Stimulated activated CD4-positive, alpha-beta T cell treated with anti-CD3 and anti-CD28 coated beads, TNF-alpha, amount 100 ng/mL, for 48 hours (primary cell): ENCODE data around the gene MAPT.
"Not testable (repeated sequence)": the region's sequence is repeated elsewhere in the genome, so short reads cannot be mapped to it uniquely, and the experiment has no call there.

ENCODE experiments used
- DNase-seq, 3 donors: peaks; one replicate each; pipeline ENCODE4 v3.0.0-alpha.2; 2020; ENCODE audit warnings: low read depth in 3 of 3

MAPT gene

DNA sequence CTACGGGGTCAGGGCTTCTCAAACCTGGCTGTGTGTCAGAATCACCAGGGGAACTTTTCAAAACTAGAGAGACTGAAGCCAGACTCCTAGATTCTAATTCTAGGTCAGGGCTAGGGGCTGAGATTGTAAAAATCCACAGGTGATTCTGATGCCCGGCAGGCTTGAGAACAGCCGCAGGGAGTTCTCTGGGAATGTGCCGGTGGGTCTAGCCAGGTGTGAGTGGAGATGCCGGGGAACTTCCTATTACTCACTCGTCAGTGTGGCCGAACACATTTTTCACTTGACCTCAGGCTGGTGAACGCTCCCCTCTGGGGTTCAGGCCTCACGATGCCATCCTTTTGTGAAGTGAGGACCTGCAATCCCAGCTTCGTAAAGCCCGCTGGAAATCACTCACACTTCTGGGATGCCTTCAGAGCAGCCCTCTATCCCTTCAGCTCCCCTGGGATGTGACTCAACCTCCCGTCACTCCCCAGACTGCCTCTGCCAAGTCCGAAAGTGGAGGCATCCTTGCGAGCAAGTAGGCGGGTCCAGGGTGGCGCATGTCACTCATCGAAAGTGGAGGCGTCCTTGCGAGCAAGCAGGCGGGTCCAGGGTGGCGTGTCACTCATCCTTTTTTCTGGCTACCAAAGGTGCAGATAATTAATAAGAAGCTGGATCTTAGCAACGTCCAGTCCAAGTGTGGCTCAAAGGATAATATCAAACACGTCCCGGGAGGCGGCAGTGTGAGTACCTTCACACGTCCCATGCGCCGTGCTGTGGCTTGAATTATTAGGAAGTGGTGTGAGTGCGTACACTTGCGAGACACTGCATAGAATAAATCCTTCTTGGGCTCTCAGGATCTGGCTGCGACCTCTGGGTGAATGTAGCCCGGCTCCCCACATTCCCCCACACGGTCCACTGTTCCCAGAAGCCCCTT is 115.6 kb downstream of the MAPT start:
- DNase-seq = no peak

DNA sequence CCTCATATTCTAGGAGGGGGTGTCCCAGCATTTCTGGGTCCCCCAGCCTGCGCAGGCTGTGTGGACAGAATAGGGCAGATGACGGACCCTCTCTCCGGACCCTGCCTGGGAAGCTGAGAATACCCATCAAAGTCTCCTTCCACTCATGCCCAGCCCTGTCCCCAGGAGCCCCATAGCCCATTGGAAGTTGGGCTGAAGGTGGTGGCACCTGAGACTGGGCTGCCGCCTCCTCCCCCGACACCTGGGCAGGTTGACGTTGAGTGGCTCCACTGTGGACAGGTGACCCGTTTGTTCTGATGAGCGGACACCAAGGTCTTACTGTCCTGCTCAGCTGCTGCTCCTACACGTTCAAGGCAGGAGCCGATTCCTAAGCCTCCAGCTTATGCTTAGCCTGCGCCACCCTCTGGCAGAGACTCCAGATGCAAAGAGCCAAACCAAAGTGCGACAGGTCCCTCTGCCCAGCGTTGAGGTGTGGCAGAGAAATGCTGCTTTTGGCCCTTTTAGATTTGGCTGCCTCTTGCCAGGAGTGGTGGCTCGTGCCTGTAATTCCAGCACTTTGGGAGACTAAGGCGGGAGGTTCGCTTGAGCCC is 116.3 kb downstream of the MAPT start:
- no peak for DNase-seq

DNA sequence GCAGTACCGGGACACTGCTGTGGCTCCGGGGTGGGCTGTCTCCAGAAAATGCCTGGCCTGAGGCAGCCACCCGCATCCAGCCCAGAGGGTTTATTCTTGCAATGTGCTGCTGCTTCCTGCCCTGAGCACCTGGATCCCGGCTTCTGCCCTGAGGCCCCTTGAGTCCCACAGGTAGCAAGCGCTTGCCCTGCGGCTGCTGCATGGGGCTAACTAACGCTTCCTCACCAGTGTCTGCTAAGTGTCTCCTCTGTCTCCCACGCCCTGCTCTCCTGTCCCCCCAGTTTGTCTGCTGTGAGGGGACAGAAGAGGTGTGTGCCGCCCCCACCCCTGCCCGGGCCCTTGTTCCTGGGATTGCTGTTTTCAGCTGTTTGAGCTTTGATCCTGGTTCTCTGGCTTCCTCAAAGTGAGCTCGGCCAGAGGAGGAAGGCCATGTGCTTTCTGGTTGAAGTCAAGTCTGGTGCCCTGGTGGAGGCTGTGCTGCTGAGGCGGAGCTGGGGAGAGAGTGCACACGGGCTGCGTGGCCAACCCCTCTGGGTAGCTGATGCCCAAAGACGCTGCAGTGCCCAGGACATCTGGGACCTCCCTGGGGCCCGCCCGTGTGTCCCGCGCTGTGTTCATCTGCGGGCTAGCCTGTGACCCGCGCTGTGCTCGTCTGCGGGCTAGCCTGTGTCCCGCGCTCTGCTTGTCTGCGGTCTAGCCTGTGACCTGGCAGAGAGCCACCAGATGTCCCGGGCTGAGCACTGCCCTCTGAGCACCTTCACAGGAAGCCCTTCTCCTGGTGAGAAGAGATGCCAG is 117.6 kb downstream of the MAPT start:
- no peak for DNase-seq

DNA sequence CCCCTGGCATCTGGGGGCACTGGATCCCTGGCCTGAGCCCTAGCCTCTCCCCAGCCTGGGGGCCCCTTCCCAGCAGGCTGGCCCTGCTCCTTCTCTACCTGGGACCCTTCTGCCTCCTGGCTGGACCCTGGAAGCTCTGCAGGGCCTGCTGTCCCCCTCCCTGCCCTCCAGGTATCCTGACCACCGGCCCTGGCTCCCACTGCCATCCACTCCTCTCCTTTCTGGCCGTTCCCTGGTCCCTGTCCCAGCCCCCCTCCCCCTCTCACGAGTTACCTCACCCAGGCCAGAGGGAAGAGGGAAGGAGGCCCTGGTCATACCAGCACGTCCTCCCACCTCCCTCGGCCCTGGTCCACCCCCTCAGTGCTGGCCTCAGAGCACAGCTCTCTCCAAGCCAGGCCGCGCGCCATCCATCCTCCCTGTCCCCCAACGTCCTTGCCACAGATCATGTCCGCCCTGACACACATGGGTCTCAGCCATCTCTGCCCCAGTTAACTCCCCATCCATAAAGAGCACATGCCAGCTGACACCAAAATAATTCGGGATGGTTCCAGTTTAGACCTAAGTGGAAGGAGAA is 118.2 kb downstream of the MAPT start:
- no peak for DNase-seq

DNA sequence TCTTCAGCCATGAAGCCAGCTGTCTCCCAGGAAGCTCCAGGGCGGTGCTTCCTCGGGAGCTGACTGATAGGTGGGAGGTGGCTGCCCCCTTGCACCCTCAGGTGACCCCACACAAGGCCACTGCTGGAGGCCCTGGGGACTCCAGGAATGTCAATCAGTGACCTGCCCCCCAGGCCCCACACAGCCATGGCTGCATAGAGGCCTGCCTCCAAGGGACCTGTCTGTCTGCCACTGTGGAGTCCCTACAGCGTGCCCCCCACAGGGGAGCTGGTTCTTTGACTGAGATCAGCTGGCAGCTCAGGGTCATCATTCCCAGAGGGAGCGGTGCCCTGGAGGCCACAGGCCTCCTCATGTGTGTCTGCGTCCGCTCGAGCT is 118.8 kb downstream of the MAPT start:
- DNase-seq = no peak

DNA sequence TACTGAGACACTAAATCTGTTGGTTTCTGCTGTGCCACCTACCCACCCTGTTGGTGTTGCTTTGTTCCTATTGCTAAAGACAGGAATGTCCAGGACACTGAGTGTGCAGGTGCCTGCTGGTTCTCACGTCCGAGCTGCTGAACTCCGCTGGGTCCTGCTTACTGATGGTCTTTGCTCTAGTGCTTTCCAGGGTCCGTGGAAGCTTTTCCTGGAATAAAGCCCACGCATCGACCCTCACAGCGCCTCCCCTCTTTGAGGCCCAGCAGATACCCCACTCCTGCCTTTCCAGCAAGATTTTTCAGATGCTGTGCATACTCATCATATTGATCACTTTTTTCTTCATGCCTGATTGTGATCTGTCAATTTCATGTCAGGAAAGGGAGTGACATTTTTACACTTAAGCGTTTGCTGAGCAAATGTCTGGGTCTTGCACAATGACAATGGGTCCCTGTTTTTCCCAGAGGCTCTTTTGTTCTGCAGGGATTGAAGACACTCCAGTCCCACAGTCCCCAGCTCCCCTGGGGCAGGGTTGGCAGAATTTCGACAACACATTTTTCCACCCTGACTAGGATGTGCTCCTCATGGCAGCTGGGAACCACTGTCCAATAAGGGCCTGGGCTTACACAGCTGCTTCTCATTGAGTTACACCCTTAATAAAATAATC is 119.3 kb downstream of the MAPT start:
- no peak for DNase-seq

DNA sequence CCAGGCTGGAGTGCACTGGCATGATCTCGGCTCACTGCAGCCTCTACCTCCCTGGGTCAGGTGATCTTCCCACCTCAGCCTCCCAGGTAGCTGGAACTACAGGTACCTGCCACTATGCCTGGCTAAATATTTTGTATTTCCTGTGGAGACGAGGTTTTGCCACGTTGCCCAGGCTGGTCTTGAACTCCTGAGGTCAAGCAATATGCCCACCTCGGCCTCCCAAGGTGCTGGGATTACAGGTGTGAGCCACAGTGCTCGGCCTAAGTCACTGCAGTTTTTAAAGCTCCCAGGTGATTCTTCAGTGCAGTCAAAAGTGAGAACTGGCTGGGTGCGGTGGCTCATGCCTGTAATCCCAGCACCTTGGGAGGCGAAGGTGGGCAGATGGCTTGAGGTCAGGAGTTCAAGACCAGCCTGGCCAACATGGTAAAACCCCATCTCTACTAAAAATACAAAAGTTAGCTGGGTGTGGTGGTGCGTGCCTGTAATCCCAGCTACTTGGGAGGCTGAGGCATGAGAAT is 125.1 kb downstream of the MAPT start:
- not testable (repeated sequence) for DNase-seq

DNA sequence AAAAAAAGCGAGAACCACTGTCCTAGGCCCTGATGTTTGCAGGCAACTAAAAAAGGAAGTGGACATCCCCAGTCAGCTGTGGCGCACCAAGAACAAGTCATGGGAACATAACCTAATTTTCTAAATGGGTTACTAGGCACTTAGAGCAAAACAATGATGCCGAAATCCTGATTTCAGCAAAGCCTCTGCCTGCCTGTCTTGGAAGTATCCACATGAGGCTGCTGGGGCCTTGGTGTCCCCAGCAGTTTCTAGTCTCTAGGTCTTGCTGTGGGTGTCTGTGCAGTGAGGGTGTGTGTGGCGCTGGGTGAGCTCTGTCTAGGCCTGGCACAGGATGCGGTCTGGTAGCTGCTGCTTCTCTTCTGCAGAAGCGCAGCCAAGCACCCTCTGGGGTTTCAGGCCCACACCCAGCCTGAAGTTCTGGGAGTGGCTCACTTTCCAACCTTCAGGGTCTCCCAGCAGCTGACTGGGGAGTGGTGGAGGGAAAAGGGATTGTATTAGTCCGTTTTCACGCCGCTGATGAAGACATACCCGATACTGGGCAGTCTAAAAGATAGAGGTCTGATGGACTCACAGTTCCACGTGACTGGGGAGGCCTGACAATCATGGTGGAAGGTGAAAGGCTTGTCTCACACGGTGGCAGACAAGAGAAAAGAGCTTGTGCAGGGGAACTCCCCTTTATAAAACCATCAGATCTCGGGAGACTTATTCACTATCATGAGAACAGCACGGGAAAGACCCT is 125.8 kb downstream of the MAPT start:
- peak in 1 of 3 donors; percentile 11 for DNase-seq

DNA sequence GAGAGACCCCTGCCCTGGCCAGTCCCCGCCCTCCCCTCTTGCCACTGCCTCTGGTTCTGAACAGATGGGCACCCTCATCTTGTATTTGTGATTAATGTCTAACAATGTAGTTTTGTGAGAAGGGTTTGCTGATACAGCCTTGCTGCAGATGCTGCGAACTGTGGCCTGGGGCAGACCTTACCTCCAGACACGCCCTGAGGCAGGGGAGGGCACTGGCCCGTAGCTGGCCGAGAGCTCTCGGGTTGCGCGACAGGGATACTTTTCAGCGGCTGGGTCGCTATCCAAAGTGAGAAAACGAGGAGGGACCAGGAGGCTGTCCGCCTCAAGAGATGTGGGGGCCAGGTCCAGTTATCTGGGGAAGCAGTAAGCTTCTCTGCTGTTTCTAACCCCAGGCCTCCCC is 126.6 kb downstream of the MAPT start:
- DNase-seq = no peak

DNA sequence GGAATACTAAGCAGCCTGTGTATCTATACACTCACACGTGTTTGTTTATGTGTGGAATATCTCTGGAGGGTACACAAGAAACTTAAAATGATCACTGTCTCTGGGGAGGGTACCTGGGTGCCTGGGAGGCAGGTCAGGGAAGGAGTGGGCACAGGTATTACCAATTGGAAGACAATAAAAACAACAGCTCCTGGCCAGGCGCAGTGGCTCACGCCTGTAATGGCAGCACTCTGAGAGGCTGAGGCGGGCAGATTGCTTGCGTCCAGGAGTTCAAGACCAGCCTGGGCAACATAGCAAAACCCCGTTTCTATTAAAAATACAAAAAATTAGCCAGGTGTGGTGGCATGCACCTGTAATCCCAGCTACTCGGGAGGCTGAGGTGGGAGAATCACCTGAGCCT is 129.0 kb downstream of the MAPT start:
- DNase-seq = not testable (repeated sequence)

DNA sequence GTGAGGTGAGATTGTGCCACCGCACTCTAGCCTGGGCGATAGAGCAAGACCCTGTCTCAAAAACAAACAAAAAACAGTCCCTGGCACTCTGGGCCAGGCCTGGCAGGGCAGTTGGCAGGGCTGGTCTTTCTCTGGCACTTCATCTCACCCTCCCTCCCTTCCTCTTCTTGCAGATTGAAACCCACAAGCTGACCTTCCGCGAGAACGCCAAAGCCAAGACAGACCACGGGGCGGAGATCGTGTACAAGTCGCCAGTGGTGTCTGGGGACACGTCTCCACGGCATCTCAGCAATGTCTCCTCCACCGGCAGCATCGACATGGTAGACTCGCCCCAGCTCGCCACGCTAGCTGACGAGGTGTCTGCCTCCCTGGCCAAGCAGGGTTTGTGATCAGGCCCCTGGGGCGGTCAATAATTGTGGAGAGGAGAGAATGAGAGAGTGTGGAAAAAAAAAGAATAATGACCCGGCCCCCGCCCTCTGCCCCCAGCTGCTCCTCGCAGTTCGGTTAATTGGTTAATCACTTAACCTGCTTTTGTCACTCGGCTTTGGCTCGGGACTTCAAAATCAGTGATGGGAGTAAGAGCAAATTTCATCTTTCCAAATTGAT is 129.5 kb downstream of the MAPT start:
- DNase-seq = no peak

DNA sequence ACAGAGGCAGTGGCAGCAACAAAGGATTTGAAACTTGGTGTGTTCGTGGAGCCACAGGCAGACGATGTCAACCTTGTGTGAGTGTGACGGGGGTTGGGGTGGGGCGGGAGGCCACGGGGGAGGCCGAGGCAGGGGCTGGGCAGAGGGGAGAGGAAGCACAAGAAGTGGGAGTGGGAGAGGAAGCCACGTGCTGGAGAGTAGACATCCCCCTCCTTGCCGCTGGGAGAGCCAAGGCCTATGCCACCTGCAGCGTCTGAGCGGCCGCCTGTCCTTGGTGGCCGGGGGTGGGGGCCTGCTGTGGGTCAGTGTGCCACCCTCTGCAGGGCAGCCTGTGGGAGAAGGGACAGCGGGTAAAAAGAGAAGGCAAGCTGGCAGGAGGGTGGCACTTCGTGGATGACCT is 130.2 kb downstream of the MAPT start:
- no peak for DNase-seq

DNA sequence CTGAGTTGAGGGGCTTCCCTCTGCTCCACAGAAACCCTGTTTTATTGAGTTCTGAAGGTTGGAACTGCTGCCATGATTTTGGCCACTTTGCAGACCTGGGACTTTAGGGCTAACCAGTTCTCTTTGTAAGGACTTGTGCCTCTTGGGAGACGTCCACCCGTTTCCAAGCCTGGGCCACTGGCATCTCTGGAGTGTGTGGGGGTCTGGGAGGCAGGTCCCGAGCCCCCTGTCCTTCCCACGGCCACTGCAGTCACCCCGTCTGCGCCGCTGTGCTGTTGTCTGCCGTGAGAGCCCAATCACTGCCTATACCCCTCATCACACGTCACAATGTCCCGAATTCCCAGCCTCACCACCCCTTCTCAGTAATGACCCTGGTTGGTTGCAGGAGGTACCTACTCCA is 130.7 kb downstream of the MAPT start:
- no peak for DNase-seq

DNA sequence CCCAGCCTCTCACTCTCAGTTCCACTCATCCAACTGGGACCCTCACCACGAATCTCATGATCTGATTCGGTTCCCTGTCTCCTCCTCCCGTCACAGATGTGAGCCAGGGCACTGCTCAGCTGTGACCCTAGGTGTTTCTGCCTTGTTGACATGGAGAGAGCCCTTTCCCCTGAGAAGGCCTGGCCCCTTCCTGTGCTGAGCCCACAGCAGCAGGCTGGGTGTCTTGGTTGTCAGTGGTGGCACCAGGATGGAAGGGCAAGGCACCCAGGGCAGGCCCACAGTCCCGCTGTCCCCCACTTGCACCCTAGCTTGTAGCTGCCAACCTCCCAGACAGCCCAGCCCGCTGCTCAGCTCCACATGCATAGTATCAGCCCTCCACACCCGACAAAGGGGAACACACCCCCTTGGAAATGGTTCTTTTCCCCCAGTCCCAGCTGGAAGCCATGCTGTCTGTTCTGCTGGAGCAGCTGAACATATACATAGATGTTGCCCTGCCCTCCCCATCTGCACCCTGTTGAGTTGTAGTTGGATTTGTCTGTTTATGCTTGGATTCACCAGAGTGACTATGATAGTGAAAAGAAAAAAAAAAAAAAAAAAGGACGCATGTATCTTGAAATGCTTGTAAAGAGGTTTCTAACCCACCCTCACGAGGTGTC is 131.3 kb downstream of the MAPT start:
- no peak for DNase-seq

DNA sequence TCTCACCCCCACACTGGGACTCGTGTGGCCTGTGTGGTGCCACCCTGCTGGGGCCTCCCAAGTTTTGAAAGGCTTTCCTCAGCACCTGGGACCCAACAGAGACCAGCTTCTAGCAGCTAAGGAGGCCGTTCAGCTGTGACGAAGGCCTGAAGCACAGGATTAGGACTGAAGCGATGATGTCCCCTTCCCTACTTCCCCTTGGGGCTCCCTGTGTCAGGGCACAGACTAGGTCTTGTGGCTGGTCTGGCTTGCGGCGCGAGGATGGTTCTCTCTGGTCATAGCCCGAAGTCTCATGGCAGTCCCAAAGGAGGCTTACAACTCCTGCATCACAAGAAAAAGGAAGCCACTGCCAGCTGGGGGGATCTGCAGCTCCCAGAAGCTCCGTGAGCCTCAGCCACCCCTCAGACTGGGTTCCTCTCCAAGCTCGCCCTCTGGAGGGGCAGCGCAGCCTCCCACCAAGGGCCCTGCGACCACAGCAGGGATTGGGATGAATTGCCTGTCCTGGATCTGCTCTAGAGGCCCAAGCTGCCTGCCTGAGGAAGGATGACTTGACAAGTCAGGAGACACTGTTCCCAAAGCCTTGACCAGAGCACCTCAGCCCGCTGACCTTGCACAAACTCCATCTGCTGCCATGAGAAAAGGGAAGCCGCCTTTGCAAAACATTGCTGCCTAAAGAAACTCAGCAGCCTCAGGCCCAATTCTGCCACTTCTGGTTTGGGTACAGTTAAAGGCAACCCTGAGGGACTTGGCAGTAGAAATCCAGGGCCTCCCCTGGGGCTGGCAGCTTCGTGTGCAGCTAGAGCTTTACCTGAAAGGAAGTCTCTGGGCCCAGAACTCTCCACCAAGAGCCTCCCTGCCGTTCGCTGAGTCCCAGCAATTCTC is 132.1 kb downstream of the MAPT start:
- no peak for DNase-seq

DNA sequence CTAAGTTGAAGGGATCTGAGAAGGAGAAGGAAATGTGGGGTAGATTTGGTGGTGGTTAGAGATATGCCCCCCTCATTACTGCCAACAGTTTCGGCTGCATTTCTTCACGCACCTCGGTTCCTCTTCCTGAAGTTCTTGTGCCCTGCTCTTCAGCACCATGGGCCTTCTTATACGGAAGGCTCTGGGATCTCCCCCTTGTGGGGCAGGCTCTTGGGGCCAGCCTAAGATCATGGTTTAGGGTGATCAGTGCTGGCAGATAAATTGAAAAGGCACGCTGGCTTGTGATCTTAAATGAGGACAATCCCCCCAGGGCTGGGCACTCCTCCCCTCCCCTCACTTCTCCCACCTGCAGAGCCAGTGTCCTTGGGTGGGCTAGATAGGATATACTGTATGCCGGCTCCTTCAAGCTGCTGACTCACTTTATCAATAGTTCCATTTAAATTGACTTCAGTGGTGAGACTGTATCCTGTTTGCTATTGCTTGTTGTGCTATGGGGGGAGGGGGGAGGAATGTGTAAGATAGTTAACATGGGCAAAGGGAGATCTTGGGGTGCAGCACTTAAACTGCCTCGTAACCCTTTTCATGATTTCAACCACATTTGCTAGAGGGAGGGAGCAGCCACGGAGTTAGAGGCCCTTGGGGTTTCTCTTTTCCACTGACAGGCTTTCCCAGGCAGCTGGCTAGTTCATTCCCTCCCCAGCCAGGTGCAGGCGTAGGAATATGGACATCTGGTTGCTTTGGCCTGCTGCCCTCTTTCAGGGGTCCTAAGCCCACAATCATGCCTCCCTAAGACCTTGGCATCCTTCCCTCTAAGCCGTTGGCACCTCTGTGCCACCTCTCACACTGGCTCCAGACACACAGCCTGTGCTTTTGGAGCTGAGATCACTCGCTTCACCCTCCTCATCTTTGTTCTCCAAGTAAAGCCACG is 133.0 kb downstream of the MAPT start:
- DNase-seq = no peak

DNA sequence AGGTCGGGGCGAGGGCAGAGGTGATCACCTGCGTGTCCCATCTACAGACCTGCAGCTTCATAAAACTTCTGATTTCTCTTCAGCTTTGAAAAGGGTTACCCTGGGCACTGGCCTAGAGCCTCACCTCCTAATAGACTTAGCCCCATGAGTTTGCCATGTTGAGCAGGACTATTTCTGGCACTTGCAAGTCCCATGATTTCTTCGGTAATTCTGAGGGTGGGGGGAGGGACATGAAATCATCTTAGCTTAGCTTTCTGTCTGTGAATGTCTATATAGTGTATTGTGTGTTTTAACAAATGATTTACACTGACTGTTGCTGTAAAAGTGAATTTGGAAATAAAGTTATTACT is 133.6 kb downstream of the MAPT start:
- DNase-seq = no peak

DNA sequence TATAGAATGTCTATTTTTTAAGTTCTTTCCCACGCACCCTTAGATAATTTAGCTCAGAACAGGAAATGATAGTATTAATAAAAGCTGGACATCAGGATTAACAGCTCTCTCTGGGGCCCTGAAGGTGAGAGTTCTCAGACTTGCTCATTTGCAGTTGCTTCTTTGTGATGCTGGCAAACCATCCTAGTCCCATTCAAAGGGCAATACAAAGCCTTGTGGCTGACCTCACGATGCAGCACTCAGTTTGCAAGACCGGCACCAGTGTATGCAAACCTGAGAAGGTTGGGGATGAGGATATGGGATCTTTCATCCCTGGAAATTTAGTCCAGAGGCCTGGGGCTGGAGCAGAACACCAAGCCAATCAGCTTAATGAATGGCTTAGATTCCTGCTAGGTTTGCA is 134.0 kb downstream of the MAPT start:
- DNase-seq = no peak
